SK-N-MC (cell line): ENCODE data around the gene POLH.

Experiments used
- EZH2 ChIP-seq: fragments of 200-600 bp; sonication (generic); IDR thresholded peaks from one replicate; pipeline ENCODE4 v1.6.1; 2017; ENCODE audit warnings: antibody characterized with exemption
- POLR2AphosphoS5 ChIP-seq: IDR thresholded peaks from 2 replicates; pipeline ENCODE4 v1.6.1; 2012; ENCODE audit warnings: mild to moderate bottlenecking, low read depth, low read length, borderline replicate concordance

- TF ChIP-seq POLR2AphosphoS5 (no peak), EZH2 (no peak)
Measured at GRCh38 chr6:43606019-43606418, 30.0 kb downstream of the POLH start.
